HepG2 (cell line): ENCODE results near the gene ASH1L. TPM values are rescaled to one million over a fixed set of nuclear protein-coding genes. Genes with fewer than 3 reads are reported as not detected.
A peak's percentile ranks its signal among the peaks of the same experiment; 100 is the strongest.

Source experiments
- ADNP ChIP-seq: sonication (generic); formaldehyde crosslinking; IDR thresholded peaks from 2 replicates; pipeline ENCODE4 v1.4.0; 2020; ENCODE audit warnings: missing genetic modification reagents
- FLYWCH1 ChIP-seq: sonication (generic); formaldehyde crosslinking; IDR thresholded peaks from 2 replicates; pipeline ENCODE4 v1.8.1; 2023; ENCODE audit warnings: mild to moderate bottlenecking, missing genetic modification reagents
- KLF15 ChIP-seq: sonication (generic); formaldehyde crosslinking; IDR thresholded peaks from 2 replicates; pipeline ENCODE4 v1.8.1; 2023; ENCODE audit warnings: borderline replicate concordance, mild to moderate bottlenecking, inconsistent platforms, missing genetic modification reagents, mixed read lengths
- MEF2D ChIP-seq: sonication (generic); formaldehyde crosslinking; IDR thresholded peaks from 2 replicates; pipeline ENCODE4 v1.5.1; 2020; ENCODE audit warnings: mild to moderate bottlenecking, missing genetic modification reagents
- MYC ChIP-seq: sonication (generic); formaldehyde crosslinking; IDR thresholded peaks from 2 replicates; pipeline ENCODE4 v1.9.0; 2021; ENCODE audit warnings: missing genetic modification reagents, borderline replicate concordance
- NFATC3 ChIP-seq: sonication (generic); formaldehyde crosslinking; IDR thresholded peaks from 2 replicates; pipeline ENCODE4 v1.5.1; 2020; ENCODE audit warnings: mild to moderate bottlenecking, missing genetic modification reagents
- NFRKB ChIP-seq: fragments of 450-650 bp; IDR thresholded peaks from 2 replicates; pipeline ENCODE4 v1.6.1; 2017
- NONO ChIP-seq, 2 experiments: fragments of 450-650 bp in 1 of 2; sonication (generic) in 1 of 2; formaldehyde crosslinking in 1 of 2; IDR thresholded peaks in 1 of 2; conservative IDR thresholded peaks in 1 of 2; 2 replicates each; pipeline versions ENCODE4 v1.6.1 to v1.8.0; 2017 to 2022; ENCODE audit warnings: mild to moderate bottlenecking in 1 of 2, missing genetic modification reagents in 1 of 2, moderate library complexity in 1 of 2
- NR2F2 ChIP-seq: IDR thresholded peaks from 2 replicates; pipeline ENCODE4 v1.6.1; 2012; ENCODE audit warnings: low read depth, inconsistent platforms, borderline replicate concordance
- RFX5 ChIP-seq: IDR thresholded peaks from 2 replicates; pipeline ENCODE4 v1.6.1; 2011; ENCODE audit warnings: low read depth, low read length, improper control_type of control experiment
- TBX3 ChIP-seq: fragments of 450-650 bp; IDR thresholded peaks from 2 replicates; pipeline ENCODE4 v1.6.1; 2017; ENCODE audit warnings: antibody characterized with exemption, mild to moderate bottlenecking, inconsistent platforms, borderline replicate concordance
- TIGD3 ChIP-seq: sonication (generic); formaldehyde crosslinking; IDR thresholded peaks from 2 replicates; pipeline ENCODE4 v1.5.1; 2020; ENCODE audit warnings: mild to moderate bottlenecking, missing genetic modification reagents, borderline replicate concordance
- ZBTB38 ChIP-seq: sonication (generic); formaldehyde crosslinking; IDR thresholded peaks from 2 replicates; pipeline ENCODE4 v1.5.1; 2020; ENCODE audit warnings: mild to moderate bottlenecking, missing genetic modification reagents
- ZNF143 ChIP-seq: sonication (generic); formaldehyde crosslinking; IDR thresholded peaks from 2 replicates; pipeline ENCODE4 v1.4.0; 2020; ENCODE audit warnings: missing genetic modification reagents
- ZNF230 ChIP-seq: sonication (generic); formaldehyde crosslinking; IDR thresholded peaks from 2 replicates; pipeline ENCODE4 v1.4.0; 2020; ENCODE audit warnings: mild to moderate bottlenecking, missing genetic modification reagents
- ZNF367 ChIP-seq: sonication (generic); formaldehyde crosslinking; IDR thresholded peaks from 2 replicates; pipeline ENCODE4 v1.4.0; 2020; ENCODE audit warnings: missing genetic modification reagents, borderline replicate concordance
- ZNF556 ChIP-seq: sonication (generic); formaldehyde crosslinking; IDR thresholded peaks from 2 replicates; pipeline ENCODE4 v1.4.0; 2020; ENCODE audit warnings: mild to moderate bottlenecking, missing genetic modification reagents, borderline replicate concordance
- ZNF558 ChIP-seq: sonication (generic); formaldehyde crosslinking; IDR thresholded peaks from 2 replicates; pipeline ENCODE4 v1.9.0; 2022; ENCODE audit warnings: mild to moderate bottlenecking, missing genetic modification reagents, borderline replicate concordance
- ZNF563 ChIP-seq: sonication (generic); formaldehyde crosslinking; IDR thresholded peaks from 2 replicates; pipeline ENCODE4 v1.8.0; 2022; ENCODE audit warnings: mild to moderate bottlenecking, moderate library complexity, missing genetic modification reagents
- ZNF616 ChIP-seq: sonication (generic); formaldehyde crosslinking; IDR thresholded peaks from 2 replicates; pipeline ENCODE4 v1.5.0; 2020; ENCODE audit warnings: low read depth, mild to moderate bottlenecking, missing genetic modification reagents
- ZNF737 ChIP-seq: sonication (generic); formaldehyde crosslinking; IDR thresholded peaks from 2 replicates; pipeline ENCODE4 v1.5.0; 2020; ENCODE audit warnings: missing genetic modification reagents, mild to moderate bottlenecking, borderline replicate concordance
- ZNF792 ChIP-seq: IDR thresholded peaks from 2 replicates; pipeline ENCODE4 v1.6.1; 2016
- polyA plus RNA-seq, 8 experiments: library from polyadenylated mRNA; depleted of rRNA in 3 of 8; stranded (reverse) in 7 of 8; unstranded in 1 of 8; fragments of >200 nt; fragmentation: Illumina TruSeq in 4 of 8; extraction: Trizol in 4 of 8; gene quantifications; 2 replicates each; pipeline versions ENCODE4 v1.2.1 to v1.2.3, GENCODE V29; 2011 to 2016; ENCODE audit warnings: low read depth in 4 of 8, missing spikeins in 1 of 8, mixed read lengths in 1 of 8; ENCODE audit not compliant: insufficient read depth in 1 of 8
- total RNA-seq, 5 experiments: library from RNA; depleted of rRNA; stranded (reverse); fragments of >200 nt; fragmentation: Illumina TruSeq; extraction: Trizol; gene quantifications; 2 replicates each; pipeline ENCODE4 v1.2.3, GENCODE V29; 2016; ENCODE audit warnings: low read depth in 1 of 5
- TF ChIP-seq, protein P1 (sequence below): sonication (generic); formaldehyde crosslinking; IDR thresholded peaks from 2 replicates; pipeline ENCODE4 v1.8.1; 2023; ENCODE audit warnings: missing genetic modification reagents, inconsistent platforms, borderline replicate concordance
- TF ChIP-seq, protein P2 (sequence below): sonication (generic); formaldehyde crosslinking; IDR thresholded peaks from 2 replicates; pipeline ENCODE4 v1.8.1; 2023; ENCODE audit warnings: mild to moderate bottlenecking, missing genetic modification reagents, borderline replicate concordance
- TF ChIP-seq, protein P3 (sequence below): sonication (generic); formaldehyde crosslinking; IDR thresholded peaks from 2 replicates; pipeline ENCODE4 v1.9.0; 2021; ENCODE audit warnings: missing genetic modification reagents, borderline replicate concordance

ASH1L gene
- total and polyA plus RNA-seq, 2 of the 13 experiments (the other 11 are each of a cell fraction or from before 2014, with no cell fraction given) = 10.2 to 15.3 TPM

GRCh38 chr1:155305881-155306391 lies 256.7 kb downstream of the ASH1L start (continued):
- TF ChIP-seq TIGD3 (CRISPR knock-in tag) (no peak), ZNF556 (CRISPR knock-in tag) (no peak), ADNP (no peak), NFATC3 (CRISPR knock-in tag) (no peak), NONO (IDR thresholded peaks at IDR 0.05) (no peak), NONO (CRISPR knock-in tag; conservative IDR thresholded peaks at IDR 0.05) (no peak), ZNF737 (CRISPR knock-in tag) (0 out of 2 replicates have a peak, but pooled peaks have one; percentile 46), ZNF367 (CRISPR knock-in tag) (no peak), ZNF616 (no peak), ZBTB38 (CRISPR knock-in tag) (peak; percentile 48; the same call in 1 of the 2 replicates), FLYWCH1 (CRISPR knock-in tag) (no peak), ZNF563 (CRISPR knock-in tag) (no peak), ZNF143 (CRISPR knock-in tag) (no peak), MEF2D (CRISPR knock-in tag) (0 out of 2 replicates have a peak, but pooled peaks have one; percentile 27), ZNF558 (CRISPR knock-in tag) (no peak), ZNF230 (CRISPR knock-in tag) (no peak), NFRKB (no peak), NR2F2 (no peak), TBX3 (no peak), KLF15 (no peak), MYC (peak; percentile 31; the same call in 1 of the 2 replicates), ZNF792 (no peak), RFX5 (no peak)
- TF ChIP-seq, protein P1, sequence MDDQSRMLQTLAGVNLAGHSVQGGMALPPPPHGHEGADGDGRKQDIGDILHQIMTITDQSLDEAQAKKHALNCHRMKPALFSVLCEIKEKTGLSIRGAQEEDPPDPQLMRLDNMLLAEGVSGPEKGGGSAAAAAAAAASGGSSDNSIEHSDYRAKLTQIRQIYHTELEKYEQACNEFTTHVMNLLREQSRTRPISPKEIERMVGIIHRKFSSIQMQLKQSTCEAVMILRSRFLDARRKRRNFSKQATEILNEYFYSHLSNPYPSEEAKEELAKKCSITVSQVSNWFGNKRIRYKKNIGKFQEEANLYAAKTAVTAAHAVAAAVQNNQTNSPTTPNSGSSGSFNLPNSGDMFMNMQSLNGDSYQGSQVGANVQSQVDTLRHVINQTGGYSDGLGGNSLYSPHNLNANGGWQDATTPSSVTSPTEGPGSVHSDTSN = no peak
- TF ChIP-seq, protein P2, sequence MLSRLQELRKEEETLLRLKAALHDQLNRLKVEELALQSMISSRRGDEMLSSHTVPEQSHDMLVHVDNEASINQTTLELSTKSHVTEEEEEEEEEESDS (CRISPR knock-in tag) = no peak
- TF ChIP-seq, protein P3, sequence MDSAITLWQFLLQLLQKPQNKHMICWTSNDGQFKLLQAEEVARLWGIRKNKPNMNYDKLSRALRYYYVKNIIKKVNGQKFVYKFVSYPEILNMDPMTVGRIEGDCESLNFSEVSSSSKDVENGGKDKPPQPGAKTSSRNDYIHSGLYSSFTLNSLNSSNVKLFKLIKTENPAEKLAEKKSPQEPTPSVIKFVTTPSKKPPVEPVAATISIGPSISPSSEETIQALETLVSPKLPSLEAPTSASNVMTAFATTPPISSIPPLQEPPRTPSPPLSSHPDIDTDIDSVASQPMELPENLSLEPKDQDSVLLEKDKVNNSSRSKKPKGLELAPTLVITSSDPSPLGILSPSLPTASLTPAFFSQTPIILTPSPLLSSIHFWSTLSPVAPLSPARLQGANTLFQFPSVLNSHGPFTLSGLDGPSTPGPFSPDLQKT (CRISPR knock-in tag) = no peak
